Measurements from ENCODE around the gene TSHR.
"Not testable (repeated sequence)": the region's sequence is repeated elsewhere in the genome, so short reads cannot be mapped to it uniquely, and the experiment has no call there.

The TSHR gene

GRCh38 chr14:80955416-80955941 is at the start of gene TSHR:
Gene TSHR (plus strand): TSS chr14:80955621. CDS start chr14:80955681, 60 bp downstream.
- FAIRE-seq: no peak
- no peak for DNase-seq (ENCODE audit: insufficient read length, low spot score)
- no peak for TF ChIP-seq POLR2A (IDR thresholded peaks at IDR 0.05; ENCODE audit: low read depth, low read length)

- DNase-seq (ENCODE audit: insufficient read length, low spot score) (no peak), FAIRE-seq (no peak)
- no peak for TF ChIP-seq POLR2A (IDR thresholded peaks at IDR 0.05; ENCODE audit: low read depth, low read length)
Measured at GRCh38 chr14:80906336-80906735, 49.1 kb upstream of the TSHR start.

GRCh38 chr14:80906946-80907345 is 48.5 kb upstream of the TSHR start:
- no peak for DNase-seq (ENCODE audit: insufficient read length, low spot score)
- no peak for TF ChIP-seq POLR2A (IDR thresholded peaks at IDR 0.05; ENCODE audit: low read depth, low read length)

GRCh38 chr14:80912013-80912412 is 43.4 kb upstream of the TSHR start:
- DNase-seq (ENCODE audit: insufficient read length, low spot score); FAIRE-seq: not testable (repeated sequence)

More at GRCh38 chr14:80906946-80907345, 48.5 kb upstream of the TSHR start:
- FAIRE-seq: no peak

- no peak for FAIRE-seq
- DNase-seq (ENCODE audit: insufficient read length, low spot score): no peak
- TF ChIP-seq POLR2A (IDR thresholded peaks at IDR 0.05; ENCODE audit: low read depth, low read length): no peak
Measured at GRCh38 chr14:80919622-80920021, 35.8 kb upstream of the TSHR start.

GRCh38 chr14:80923368-80923767 is 32.1 kb upstream of the TSHR start:
- no peak for FAIRE-seq
- TF ChIP-seq POLR2A (IDR thresholded peaks at IDR 0.05; ENCODE audit: low read depth, low read length): no peak
- DNase-seq (ENCODE audit: insufficient read length, low spot score): no peak

- DNase-seq (ENCODE audit: insufficient read length, low spot score): no peak
- TF ChIP-seq POLR2A (IDR thresholded peaks at IDR 0.05; ENCODE audit: low read depth, low read length): no peak
- FAIRE-seq: no peak
Measured at GRCh38 chr14:80924365-80925103, 30.9 kb upstream of the TSHR start.

- no peak for DNase-seq (ENCODE audit: insufficient read length, low spot score)
- FAIRE-seq: no peak
- no peak for TF ChIP-seq POLR2A (IDR thresholded peaks at IDR 0.05; ENCODE audit: low read depth, low read length)
Measured at GRCh38 chr14:80926397-80927082, 28.9 kb upstream of the TSHR start.

GRCh38 chr14:80927083-80927989 is 28.1 kb upstream of the TSHR start:
- TF ChIP-seq POLR2A (IDR thresholded peaks at IDR 0.05; ENCODE audit: low read depth, low read length): no peak
- DNase-seq (ENCODE audit: insufficient read length, low spot score): no peak
- FAIRE-seq: no peak

- TF ChIP-seq POLR2A (IDR thresholded peaks at IDR 0.05; ENCODE audit: low read depth, low read length): no peak
- DNase-seq (ENCODE audit: insufficient read length, low spot score) (no peak), FAIRE-seq (no peak)
Measured at GRCh38 chr14:80930095-80930494, 25.3 kb upstream of the TSHR start.

- FAIRE-seq (peak; percentile 11), DNase-seq (ENCODE audit: insufficient read length, low spot score) (no peak)
- no peak for TF ChIP-seq POLR2A (IDR thresholded peaks at IDR 0.05; ENCODE audit: low read depth, low read length)
Measured at GRCh38 chr14:80930836-80931389, 24.5 kb upstream of the TSHR start.

GRCh38 chr14:80933282-80933681 is 22.1 kb upstream of the TSHR start:
- FAIRE-seq: no peak
- TF ChIP-seq POLR2A (IDR thresholded peaks at IDR 0.05; ENCODE audit: low read depth, low read length): no peak
- DNase-seq (ENCODE audit: insufficient read length, low spot score): no peak

- no peak for FAIRE-seq
- TF ChIP-seq POLR2A (IDR thresholded peaks at IDR 0.05; ENCODE audit: low read depth, low read length): no peak
- DNase-seq (ENCODE audit: insufficient read length, low spot score): no peak
Measured at GRCh38 chr14:80933686-80934085, 21.7 kb upstream of the TSHR start.

All from H54 (cell line).